ENCODE results near the gene SLC6A4. TPM values are rescaled to one million over a fixed set of nuclear protein-coding genes. Genes with fewer than 3 reads are reported as not detected.

The SLC6A4 gene
- total and polyA plus RNA-seq, 10 of the 15 experiments (the other 5 are each of a cell fraction or from before 2014, with no cell fraction given): 5.3 to 20.6 (median 10.1) TPM

DNA sequence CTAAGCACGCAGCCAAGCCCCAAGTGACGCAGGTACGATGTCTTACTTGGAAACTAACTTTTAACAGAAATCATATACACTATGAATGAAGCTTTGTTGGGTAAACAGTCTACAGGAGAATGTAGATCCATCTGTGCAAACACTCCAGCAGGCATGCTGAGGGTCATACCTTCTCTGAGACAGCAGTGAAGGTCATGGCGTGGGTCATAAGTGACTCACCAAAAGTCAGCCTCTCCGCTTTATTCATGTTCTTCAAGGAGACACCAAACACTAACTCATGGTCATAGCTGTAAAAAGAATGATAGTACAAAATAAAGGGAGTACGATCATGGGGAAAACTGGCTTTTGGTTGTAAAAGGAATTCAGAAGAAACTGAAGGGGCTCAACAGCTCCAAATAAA, 35.6 kb upstream of the SLC6A4 start:
- no peaks in the 10 kb centered on the region for H4K20me1 ChIP-seq (ENCODE audit: control insufficient read depth, insufficient read depth)
- H3K4me3 ChIP-seq: no peak overlapping the region
- no peak overlapping the region for H3K9ac ChIP-seq (ENCODE audit: control insufficient read depth, insufficient read depth, low read length)
- DNase-seq (ENCODE audit: low read depth, low spot score) (no peak), FAIRE-seq (no peak), ATAC-seq (no peak)
- ChIA-PET POLR2A (no interaction called here), RAD21 (ENCODE audit: unreplicated experiment) (interaction anchor here (1.0 kb wide), 1 partner anchor 178 kb away, joined by 3 read pairs; no protein-coding TSS in a partner anchor), CTCF (interaction anchor here (0.5 to 3.0 kb wide), 4 partner anchors 9 to 167 kb away, joined by 3 to 11 read pairs (median 4); no protein-coding TSS in a partner anchor), SMC1A (ENCODE audit: uncharacterized antibody, unreplicated experiment) (interaction anchor here (1.1 to 1.4 kb wide), 3 partner anchors 11 to 147 kb away, joined by 3 to 4 read pairs (median 4); no protein-coding TSS in a partner anchor)
- no peak overlapping the region for H3K27ac ChIP-seq (ENCODE audit: control insufficient read depth, insufficient read depth)
- H3K9me3 ChIP-seq (replicated peaks; ENCODE audit: control insufficient read depth, insufficient read depth, low read length): no peaks in the 10 kb centered on the region
- no peaks in the 10 kb centered on the region for H3K79me2 ChIP-seq (ENCODE audit: control insufficient read depth, insufficient read depth, low read length)
- no TSS peak for BruUV-seq (replicated peaks)
- no peak overlapping the region for H3K4me2 ChIP-seq (ENCODE audit: control insufficient read depth, insufficient read depth)
- no peaks in the 10 kb centered on the region for H3K27me3 ChIP-seq (replicated peaks in 1 of 2; ENCODE audit: control insufficient read depth in 2 of 2, insufficient read depth in 2 of 2, low read length in 1 of 2)
- H3K4me1 ChIP-seq (ENCODE audit: control insufficient read depth, insufficient read depth, low read length): no peaks in the 10 kb centered on the region; the same call in 1 of the 2 replicates
- in situ Hi-C loops (cut with MboI) (no loop called here), intact Hi-C loops (cut with micrococcal nuclease; ENCODE audit: unreplicated experiment) (no loop called here)
- 98% methylated on average over 6 of the region's 6 CpGs for WGBS (ENCODE audit: insufficient coverage, insufficient replicate concordance, low lambda C conversion rate, missing lambda C conversion rate)
- H3K36me3 ChIP-seq (ENCODE audit: control insufficient read depth in 2 of 2, insufficient read depth in 2 of 2, low read length in 1 of 2): peaks cover 9 to 43% of the 10 kb centered on the region in 2 experiments
- H2AFZ ChIP-seq (ENCODE audit: control insufficient read depth, low read depth, low read length): no peak overlapping the region
- no peak for TF ChIP-seq RAD51 (IDR thresholded peaks at IDR 0.05)
- TF ChIP-seq, protein P1, sequence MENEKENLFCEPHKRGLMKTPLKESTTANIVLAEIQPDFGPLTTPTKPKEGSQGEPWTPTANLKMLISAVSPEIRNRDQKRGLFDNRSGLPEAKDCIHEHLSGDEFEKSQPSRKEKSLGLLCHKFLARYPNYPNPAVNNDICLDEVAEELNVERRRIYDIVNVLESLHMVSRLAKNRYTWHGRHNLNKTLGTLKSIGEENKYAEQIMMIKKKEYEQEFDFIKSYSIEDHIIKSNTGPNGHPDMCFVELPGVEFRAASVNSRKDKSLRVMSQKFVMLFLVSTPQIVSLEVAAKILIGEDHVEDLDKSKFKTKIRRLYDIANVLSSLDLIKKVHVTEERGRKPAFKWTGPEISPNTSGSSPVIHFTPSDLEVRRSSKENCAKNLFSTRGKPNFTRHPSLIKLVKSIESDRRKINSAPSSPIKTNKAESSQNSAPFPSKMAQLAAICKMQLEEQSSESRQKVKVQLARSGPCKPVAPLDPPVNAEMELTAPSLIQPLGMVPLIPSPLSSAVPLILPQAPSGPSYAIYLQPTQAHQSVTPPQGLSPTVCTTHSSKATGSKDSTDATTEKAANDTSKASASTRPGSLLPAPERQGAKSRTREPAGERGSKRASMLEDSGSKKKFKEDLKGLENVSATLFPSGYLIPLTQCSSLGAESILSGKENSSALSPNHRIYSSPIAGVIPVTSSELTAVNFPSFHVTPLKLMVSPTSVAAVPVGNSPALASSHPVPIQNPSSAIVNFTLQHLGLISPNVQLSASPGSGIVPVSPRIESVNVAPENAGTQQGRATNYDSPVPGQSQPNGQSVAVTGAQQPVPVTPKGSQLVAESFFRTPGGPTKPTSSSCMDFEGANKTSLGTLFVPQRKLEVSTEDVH (IDR thresholded peaks at IDR 0.05; ENCODE audit: low read depth, partially characterized antibody): no peak
- no peak for TF ChIP-seq ZNF217 (IDR thresholded peaks at IDR 0.05)
- TF ChIP-seq MTA3 (IDR thresholded peaks at IDR 0.05; ENCODE audit: borderline replicate concordance, low read length): no peak
- TF ChIP-seq TCF12 (IDR thresholded peaks at IDR 0.05; ENCODE audit: low read depth, low read length): no peak
- no peak for TF ChIP-seq PKNOX1 (IDR thresholded peaks at IDR 0.05)
- TF ChIP-seq, protein P2, sequence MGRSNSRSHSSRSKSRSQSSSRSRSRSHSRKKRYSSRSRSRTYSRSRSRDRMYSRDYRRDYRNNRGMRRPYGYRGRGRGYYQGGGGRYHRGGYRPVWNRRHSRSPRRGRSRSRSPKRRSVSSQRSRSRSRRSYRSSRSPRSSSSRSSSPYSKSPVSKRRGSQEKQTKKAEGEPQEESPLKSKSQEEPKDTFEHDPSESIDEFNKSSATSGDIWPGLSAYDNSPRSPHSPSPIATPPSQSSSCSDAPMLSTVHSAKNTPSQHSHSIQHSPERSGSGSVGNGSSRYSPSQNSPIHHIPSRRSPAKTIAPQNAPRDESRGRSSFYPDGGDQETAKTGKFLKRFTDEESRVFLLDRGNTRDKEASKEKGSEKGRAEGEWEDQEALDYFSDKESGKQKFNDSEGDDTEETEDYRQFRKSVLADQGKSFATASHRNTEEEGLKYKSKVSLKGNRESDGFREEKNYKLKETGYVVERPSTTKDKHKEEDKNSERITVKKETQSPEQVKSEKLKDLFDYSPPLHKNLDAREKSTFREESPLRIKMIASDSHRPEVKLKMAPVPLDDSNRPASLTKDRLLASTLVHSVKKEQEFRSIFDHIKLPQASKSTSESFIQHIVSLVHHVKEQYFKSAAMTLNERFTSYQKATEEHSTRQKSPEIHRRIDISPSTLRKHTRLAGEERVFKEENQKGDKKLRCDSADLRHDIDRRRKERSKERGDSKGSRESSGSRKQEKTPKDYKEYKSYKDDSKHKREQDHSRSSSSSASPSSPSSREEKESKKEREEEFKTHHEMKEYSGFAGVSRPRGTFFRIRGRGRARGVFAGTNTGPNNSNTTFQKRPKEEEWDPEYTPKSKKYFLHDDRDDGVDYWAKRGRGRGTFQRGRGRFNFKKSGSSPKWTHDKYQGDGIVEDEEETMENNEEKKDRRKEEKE (IDR thresholded peaks at IDR 0.05): no peak
- TF ChIP-seq FOS (IDR thresholded peaks at IDR 0.05; ENCODE audit: borderline replicate concordance, extremely low read depth, insufficient read length): no peak
- TF ChIP-seq CHD2 (IDR thresholded peaks at IDR 0.05; ENCODE audit: borderline replicate concordance, low read depth, low read length): no peak
- TF ChIP-seq, protein P3, sequence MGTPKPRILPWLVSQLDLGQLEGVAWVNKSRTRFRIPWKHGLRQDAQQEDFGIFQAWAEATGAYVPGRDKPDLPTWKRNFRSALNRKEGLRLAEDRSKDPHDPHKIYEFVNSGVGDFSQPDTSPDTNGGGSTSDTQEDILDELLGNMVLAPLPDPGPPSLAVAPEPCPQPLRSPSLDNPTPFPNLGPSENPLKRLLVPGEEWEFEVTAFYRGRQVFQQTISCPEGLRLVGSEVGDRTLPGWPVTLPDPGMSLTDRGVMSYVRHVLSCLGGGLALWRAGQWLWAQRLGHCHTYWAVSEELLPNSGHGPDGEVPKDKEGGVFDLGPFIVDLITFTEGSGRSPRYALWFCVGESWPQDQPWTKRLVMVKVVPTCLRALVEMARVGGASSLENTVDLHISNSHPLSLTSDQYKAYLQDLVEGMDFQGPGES (IDR thresholded peaks at IDR 0.05): no peak
- TF ChIP-seq POLR2AphosphoS5 (IDR thresholded peaks at IDR 0.05; ENCODE audit: low read length): no peak
- no peak for TF ChIP-seq STAT3 (IDR thresholded peaks at IDR 0.05; ENCODE audit: low read depth, low read length)
- TF ChIP-seq EED (IDR thresholded peaks at IDR 0.05; ENCODE audit: low read depth): no peak
- no peak for TF ChIP-seq STAT1 (conservative IDR thresholded peaks at IDR 0.05)
- no peak for TF ChIP-seq SREBF1 (IDR thresholded peaks at IDR 0.05; ENCODE audit: low read length)
